NCI-H1092 (cell line): ENCODE measurements around the gene FGF11.
"Not testable (repeated sequence)": the region's sequence is repeated elsewhere in the genome, so short reads cannot be mapped to it uniquely, and the experiment has no call there.

Source experiments
- DNase-seq: peaks from one replicate; lab custom pipeline; 2025; lab: John Stamatoyannopoulos, UW

Gene FGF11

GRCh38 chr17:7479213-7480088 is 40.1 kb downstream of the FGF11 start, which contains the start of gene ZBTB4:
ZBTB4 (minus strand) TSS chr17:7479631; CDS start chr17:7466801, 12,830 bp downstream.
- no peak for DNase-seq

- no peak for DNase-seq
Measured at GRCh38 chr17:7480089-7480384, 40.7 kb downstream of the FGF11 start.

DNA sequence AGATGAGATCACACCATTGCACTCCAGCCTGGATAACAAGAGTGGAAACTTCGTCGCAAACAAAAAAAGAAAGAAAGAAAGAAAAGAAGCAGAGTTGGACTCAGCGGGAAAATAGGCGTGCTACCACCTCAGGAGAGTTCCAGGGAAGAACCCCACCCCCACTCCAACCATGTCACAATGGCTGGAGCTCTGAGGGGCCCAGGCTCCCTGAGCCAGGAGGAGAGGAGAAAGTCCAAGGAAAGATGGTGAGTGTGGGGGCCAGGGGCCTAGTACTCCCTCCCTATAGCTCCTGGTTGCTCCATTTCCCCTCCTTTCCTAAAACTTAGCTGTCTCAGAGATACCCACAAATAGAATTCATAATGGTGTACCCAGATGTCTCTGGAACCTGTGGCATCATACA is 42.0 kb downstream of the FGF11 start, which contains the start of gene SLC35G6:
Gene SLC35G6, plus strand, starts transcription at position 172 of the 400 bp plus-strand sequence. Its CDS starts 71 bp downstream, at position 243.
- not testable (repeated sequence) for DNase-seq

DNA sequence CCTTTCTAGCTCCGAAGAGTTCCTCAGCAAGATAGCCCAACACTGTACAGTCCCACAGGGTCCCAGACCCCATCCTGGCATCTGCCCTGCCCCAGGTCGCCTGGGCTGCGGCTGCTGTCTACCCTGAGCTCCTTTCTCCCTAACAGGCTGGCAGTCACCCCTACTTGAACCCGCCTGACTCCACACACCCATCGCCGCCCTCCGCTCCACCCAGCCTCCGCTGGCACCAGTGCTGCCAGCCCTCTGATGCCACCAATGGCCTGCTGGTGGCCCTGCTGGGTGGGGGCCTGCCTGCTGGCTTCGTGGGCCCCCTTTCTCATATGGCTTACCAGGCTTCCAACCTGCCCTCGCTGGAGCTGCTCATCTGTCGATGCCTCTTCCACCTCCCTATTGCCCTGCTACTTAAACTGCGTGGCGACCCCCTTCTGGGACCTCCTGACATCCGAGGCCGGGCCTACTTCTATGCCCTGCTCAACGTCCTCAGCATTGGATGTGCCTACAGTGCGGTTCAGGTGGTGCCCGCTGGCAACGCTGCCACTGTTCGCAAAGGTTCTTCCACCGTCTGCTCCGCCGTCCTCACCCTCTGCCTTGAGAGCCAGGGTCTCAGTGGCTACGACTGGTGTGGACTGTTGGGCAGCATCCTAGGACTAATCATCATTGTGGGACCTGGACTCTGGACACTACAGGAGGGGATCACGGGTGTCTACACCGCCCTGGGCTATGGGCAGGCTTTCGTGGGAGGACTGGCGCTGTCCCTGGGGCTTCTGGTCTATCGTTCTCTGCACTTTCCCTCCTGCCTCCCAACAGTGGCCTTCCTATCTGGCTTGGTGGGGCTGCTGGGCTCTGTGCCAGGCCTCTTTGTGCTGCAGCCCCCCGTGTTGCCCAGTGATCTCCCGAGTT is 42.8 kb downstream of the FGF11 start:
- DNase-seq = not testable (repeated sequence)

GRCh38 chr17:7482742-7483088 is 43.4 kb downstream of the FGF11 start:
- not testable (repeated sequence) for DNase-seq

GRCh38 chr17:7483255-7484066 is 44.1 kb downstream of the FGF11 start:
- DNase-seq = peak; percentile 82

DNA sequence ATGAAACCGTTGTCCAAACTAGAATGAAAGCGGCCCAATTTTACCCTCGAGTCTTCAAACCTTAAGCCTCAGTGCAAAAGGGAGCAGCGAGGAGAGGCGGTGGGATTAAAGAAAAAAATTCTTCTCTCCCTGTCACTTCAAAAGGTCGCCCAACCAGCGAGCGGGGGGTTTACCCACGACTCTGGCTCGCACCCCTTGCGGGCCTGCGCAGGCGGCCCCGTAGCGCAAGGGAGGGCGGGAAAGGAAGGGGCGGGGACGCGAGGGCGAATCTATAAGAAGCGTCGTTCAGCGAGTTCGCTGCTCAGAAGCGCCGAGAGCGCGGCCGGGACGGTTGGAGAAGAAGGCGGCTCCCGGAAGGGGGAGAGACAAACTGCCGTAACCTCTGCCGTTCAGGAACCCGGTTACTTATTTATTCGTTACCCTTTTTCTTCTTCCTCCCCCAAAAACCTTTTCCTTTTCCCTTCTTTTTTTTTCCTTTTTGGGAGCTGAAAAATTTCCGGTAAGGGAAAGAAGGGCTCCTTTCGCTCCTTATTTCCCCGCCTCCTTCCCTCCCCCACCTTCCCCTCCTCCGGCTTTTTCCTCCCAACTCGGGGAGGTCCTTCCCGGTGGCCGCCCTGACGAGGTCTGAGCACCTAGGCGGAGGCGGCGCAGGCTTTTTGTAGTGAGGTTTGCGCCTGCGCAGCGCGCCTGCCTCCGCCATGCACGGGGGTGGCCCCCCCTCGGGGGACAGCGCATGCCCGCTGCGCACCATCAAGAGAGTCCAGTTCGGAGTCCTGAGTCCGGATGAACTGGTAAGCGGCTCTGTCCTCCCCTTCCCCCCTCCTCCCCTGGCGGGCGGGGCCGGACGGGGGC is 45.0 kb downstream of the FGF11 start, which contains the start of gene POLR2A:
Gene POLR2A, plus strand, starts transcription at position 300 of the 852 bp plus-strand sequence.
- peak; percentile 89 for DNase-seq

GRCh38 chr17:7484919-7485377 is 45.6 kb downstream of the FGF11 start:
- no peak for DNase-seq

GRCh38 chr17:7486181-7486580 is 46.9 kb downstream of the FGF11 start:
- DNase-seq = no peak

GRCh38 chr17:7490144-7490543 is 50.8 kb downstream of the FGF11 start:
- no peak for DNase-seq

GRCh38 chr17:7491583-7491982 is 52.3 kb downstream of the FGF11 start:
- no peak for DNase-seq

DNA sequence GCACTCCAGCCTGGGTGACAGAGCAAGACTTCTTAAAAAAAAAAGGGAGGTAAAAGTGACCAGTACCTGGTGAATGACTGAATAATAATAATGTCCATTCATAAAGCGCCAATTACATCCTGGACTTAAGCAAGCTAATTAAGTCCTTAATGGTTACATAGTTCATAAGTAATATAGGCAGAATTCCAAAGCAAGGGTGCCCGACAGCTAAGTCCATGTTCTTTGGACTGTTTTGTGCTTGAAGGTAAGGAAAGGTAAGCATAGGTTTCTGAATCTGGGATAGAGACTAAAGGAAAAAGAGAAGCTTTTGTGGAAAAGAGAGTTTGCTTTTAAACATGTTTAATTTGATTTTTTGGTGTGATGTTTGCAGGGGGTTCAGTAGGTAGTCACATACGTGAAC is 54.6 kb downstream of the FGF11 start:
- no peak for DNase-seq
